ENCODE data around the gene KLHL22. TPM values are rescaled to one million over a fixed set of nuclear protein-coding genes. Genes with fewer than 3 reads are reported as not detected.
"Not testable (repeated sequence)": the region's sequence is repeated elsewhere in the genome, so short reads cannot be mapped to it uniquely, and the experiment has no call there.

The KLHL22 gene
- total and polyA plus RNA-seq, 2 of the 8 experiments (the other 6 are each of a cell fraction or from before 2014, with no cell fraction given), result 9.4 to 16.2 TPM

DNA sequence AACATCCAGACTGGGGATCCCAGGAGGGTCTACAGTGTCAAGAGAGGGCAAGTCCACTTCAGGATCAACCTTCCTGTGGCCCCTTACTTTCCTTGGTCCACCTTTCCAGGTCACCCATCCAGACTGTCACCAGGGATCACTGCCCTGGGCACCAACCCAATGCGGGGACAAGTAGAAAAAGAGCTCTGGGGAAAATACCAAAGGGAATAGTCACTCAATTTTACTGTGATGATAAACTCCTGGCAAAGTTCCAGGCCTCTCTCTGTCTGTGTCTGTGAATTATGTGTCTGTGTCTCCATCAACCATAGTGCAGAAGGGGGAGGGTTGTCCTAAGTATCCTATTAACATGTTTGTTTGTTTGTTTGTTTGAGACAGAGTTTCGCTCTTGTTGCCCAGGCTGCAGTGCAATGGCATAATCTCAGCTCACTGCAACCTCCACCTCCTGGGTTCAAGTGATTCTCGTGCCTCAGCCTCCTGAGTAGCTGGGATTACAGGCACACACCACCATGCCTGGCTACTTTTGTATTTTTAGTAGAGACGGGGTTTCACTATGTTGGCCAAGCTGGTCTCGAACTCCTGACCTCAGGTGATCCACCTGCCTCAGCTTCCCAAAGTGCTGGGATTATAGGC, 8.8 kb upstream of the KLHL22 start:
- POLR2A ChIA-PET (ENCODE audit: partially characterized antibody), result interaction anchor here (0.8 kb wide), 1 partner anchor 14 kb away, joined by 3 read pairs; no protein-coding TSS in a partner anchor
- 76% methylated on average over 5 of the region's 5 CpGs; no CpG with 5 or more reads in 1 of the 2 experiments for WGBS, 2 experiments (ENCODE audit: extremely low coverage in 1 of 2, insufficient coverage in 1 of 2, insufficient read length in 1 of 2, insufficient replicate concordance in 2 of 2, low coverage in 1 of 2, low lambda C conversion rate in 2 of 2, missing lambda C conversion rate in 1 of 2)
- H3K36me3 ChIP-seq (ENCODE audit: control insufficient read depth in 2 of 4, insufficient read depth in 4 of 4, low read length in 3 of 4); H3K4ac ChIP-seq (replicated peaks; ENCODE audit: insufficient read length, low read depth, low read length); CTCF ChIA-PET (ENCODE audit: partially characterized antibody); H3K4me3 ChIP-seq (ENCODE audit: extremely low read depth in 1 of 4, insufficient read depth in 2 of 4, low read depth in 3 of 4, low read length in 4 of 4); H3K14ac ChIP-seq (ENCODE audit: insufficient read length); H3K23ac ChIP-seq (ENCODE audit: insufficient read length); H4K8ac ChIP-seq (ENCODE audit: extremely low read depth, insufficient read depth, low read length); H3K4me2 ChIP-seq (ENCODE audit: insufficient read depth in 1 of 2, low read depth in 2 of 2, low read length in 2 of 2); H3K23me2 ChIP-seq (ENCODE audit: low read depth, low read length); H2BK12ac ChIP-seq (ENCODE audit: low read depth, low read length); H4K5ac ChIP-seq (ENCODE audit: insufficient read length, low read depth, low read length); H3K9ac ChIP-seq (replicated peaks in 1 of 4; ENCODE audit: extremely low read depth in 1 of 4, low read depth in 3 of 4, low read length in 3 of 4); H2BK20ac ChIP-seq (ENCODE audit: low read length); H3K27me3 ChIP-seq (replicated peaks in 1 of 4; ENCODE audit: control insufficient read depth in 3 of 4, extremely low read depth in 1 of 4, insufficient read depth in 3 of 4, low read length in 3 of 4); H2AK5ac ChIP-seq (ENCODE audit: low read depth, low read length); H3K4me1 ChIP-seq (replicated peaks in 1 of 4; ENCODE audit: control insufficient read depth in 3 of 4, insufficient read depth in 4 of 4, low read length in 3 of 4); H3K79me1 ChIP-seq (ENCODE audit: low read depth, low read length); H3K18ac ChIP-seq (ENCODE audit: extremely low read depth, low read length); H2BK15ac ChIP-seq (ENCODE audit: low read length); H3K9me3 ChIP-seq (ENCODE audit: insufficient read depth in 2 of 2, low read depth in 1 of 2, low read length in 1 of 2); H4K91ac ChIP-seq (replicated peaks; ENCODE audit: insufficient read length, low read length); H4K20me1 ChIP-seq (replicated peaks in 1 of 2; ENCODE audit: control insufficient read depth in 1 of 2, insufficient read depth in 2 of 2, low read length in 2 of 2); H2AFZ ChIP-seq (ENCODE audit: low read length); H2BK5ac ChIP-seq (ENCODE audit: low read depth, low read length); FAIRE-seq; H3K27ac ChIP-seq (ENCODE audit: low read depth, low read length); H3K56ac ChIP-seq (replicated peaks; ENCODE audit: insufficient read length, low read depth, low read length); H2BK120ac ChIP-seq (replicated peaks; ENCODE audit: low read depth, low read length); DNase-seq (ENCODE audit: low read depth in 1 of 2, low spot score in 2 of 2): not testable (repeated sequence)
- H3K79me2 ChIP-seq (ENCODE audit: control insufficient read depth in 1 of 2, insufficient read depth in 2 of 2, low read length in 2 of 2), result peaks cover 4 to 17% of the 10 kb centered on the region in 2 experiments

Data from H1 (cell line).